ENCODE measurements around the gene LMO7.
"Not testable (repeated sequence)": the region's sequence is repeated elsewhere in the genome, so short reads cannot be mapped to it uniquely, and the experiment has no call there.

The LMO7 gene

GRCh38 chr13:75776550-75776949 is 140.4 kb downstream of the LMO7 start:
- H3K9ac ChIP-seq (ENCODE audit: low read length), result no peak overlapping the region

GRCh38 chr13:75779393-75779792 is 143.3 kb downstream of the LMO7 start:
- peaks cover 7% of the 10 kb centered on the region; the same call in 1 of the 2 replicates for H3K36me3 ChIP-seq (ENCODE audit: insufficient read depth, low read length)
- no peak overlapping the region for H3K27ac ChIP-seq (ENCODE audit: low read depth, low read length, poor library complexity, severe bottlenecking)
- no peaks in the 10 kb centered on the region for H3K27me3 ChIP-seq (ENCODE audit: insufficient read depth, low read length)
- H3K4me2 ChIP-seq (ENCODE audit: low read length), result no peak overlapping the region
- TF ChIP-seq CTCF (IDR thresholded peaks at IDR 0.05; ENCODE audit: low read length), result no peak
- TF ChIP-seq EZH2 (IDR thresholded peaks at IDR 0.05; ENCODE audit: borderline replicate concordance, low read length), result no peak
- no peaks in the 10 kb centered on the region for H4K20me1 ChIP-seq (ENCODE audit: insufficient read depth, low read length)
- no peaks in the 10 kb centered on the region for H3K9me3 ChIP-seq (ENCODE audit: low read length)
- H3F3A ChIP-seq (ENCODE audit: insufficient read depth, low read length), result no peaks in the 10 kb centered on the region
- no peaks in the 10 kb centered on the region for H3K4me1 ChIP-seq (ENCODE audit: insufficient read depth, low read length, severe bottlenecking)
- H3K9me2 ChIP-seq (ENCODE audit: low read depth, low read length), result no peaks in the 10 kb centered on the region
- H3K9ac ChIP-seq (ENCODE audit: low read length), result no peak overlapping the region
- H3K4me3 ChIP-seq (ENCODE audit: low read depth, low read length, poor library complexity, severe bottlenecking), result no peak overlapping the region
- no peaks in the 10 kb centered on the region for H3K79me2 ChIP-seq (ENCODE audit: insufficient read depth, low read length)
- H2AFZ ChIP-seq (ENCODE audit: low read length), result no peak overlapping the region

More at GRCh38 chr13:75776550-75776949, 140.4 kb downstream of the LMO7 start:
- no peak for TF ChIP-seq EZH2 (IDR thresholded peaks at IDR 0.05; ENCODE audit: borderline replicate concordance, low read length)
- TF ChIP-seq CTCF (IDR thresholded peaks at IDR 0.05; ENCODE audit: low read length), result no peak
- Histone ChIP-seq H3K27ac (ENCODE audit: low read depth, low read length, poor library complexity, severe bottlenecking) (no peak overlapping the region), H3F3A (ENCODE audit: insufficient read depth, low read length) (no peaks in the 10 kb centered on the region), H3K36me3 (ENCODE audit: insufficient read depth, low read length) (peaks cover 7% of the 10 kb centered on the region; the same call in 1 of the 2 replicates), H2AFZ (ENCODE audit: low read length) (no peak overlapping the region), H4K20me1 (ENCODE audit: insufficient read depth, low read length) (no peaks in the 10 kb centered on the region), H3K4me3 (ENCODE audit: low read depth, low read length, poor library complexity, severe bottlenecking) (no peak overlapping the region), H3K79me2 (ENCODE audit: insufficient read depth, low read length) (no peaks in the 10 kb centered on the region), H3K4me1 (ENCODE audit: insufficient read depth, low read length, severe bottlenecking) (no peaks in the 10 kb centered on the region), H3K27me3 (ENCODE audit: insufficient read depth, low read length) (no peaks in the 10 kb centered on the region), H3K9me2 (ENCODE audit: low read depth, low read length) (no peaks in the 10 kb centered on the region), H3K4me2 (ENCODE audit: low read length) (no peak overlapping the region), H3K9me3 (ENCODE audit: low read length) (no peaks in the 10 kb centered on the region)

GRCh38 chr13:75780103-75780502 is 144.0 kb downstream of the LMO7 start:
- H3K9me3 ChIP-seq (ENCODE audit: low read length); H3K4me1 ChIP-seq (ENCODE audit: insufficient read depth, low read length, severe bottlenecking); H4K20me1 ChIP-seq (ENCODE audit: insufficient read depth, low read length); H3F3A ChIP-seq (ENCODE audit: insufficient read depth, low read length); H3K9ac ChIP-seq (ENCODE audit: low read length); H3K27me3 ChIP-seq (ENCODE audit: insufficient read depth, low read length); H2AFZ ChIP-seq (ENCODE audit: low read length); H3K36me3 ChIP-seq (ENCODE audit: insufficient read depth, low read length); H3K4me2 ChIP-seq (ENCODE audit: low read length); H3K79me2 ChIP-seq (ENCODE audit: insufficient read depth, low read length); H3K27ac ChIP-seq (ENCODE audit: low read depth, low read length, poor library complexity, severe bottlenecking); H3K9me2 ChIP-seq (ENCODE audit: low read depth, low read length); H3K4me3 ChIP-seq (ENCODE audit: low read depth, low read length, poor library complexity, severe bottlenecking): not testable (repeated sequence)

- H3K4me3 ChIP-seq (ENCODE audit: low read depth, low read length, poor library complexity, severe bottlenecking), result no peak overlapping the region
- no peaks in the 10 kb centered on the region for H3F3A ChIP-seq (ENCODE audit: insufficient read depth, low read length)
- H3K9ac ChIP-seq (ENCODE audit: low read length), result no peak overlapping the region
- peaks cover 7% of the 10 kb centered on the region; the same call in 1 of the 2 replicates for H3K36me3 ChIP-seq (ENCODE audit: insufficient read depth, low read length)
- no peak overlapping the region for H2AFZ ChIP-seq (ENCODE audit: low read length)
- no peaks in the 10 kb centered on the region for H4K20me1 ChIP-seq (ENCODE audit: insufficient read depth, low read length)
- H3K27ac ChIP-seq (ENCODE audit: low read depth, low read length, poor library complexity, severe bottlenecking), result no peak overlapping the region
- H3K9me2 ChIP-seq (ENCODE audit: low read depth, low read length), result no peaks in the 10 kb centered on the region
- no peak overlapping the region for H3K4me2 ChIP-seq (ENCODE audit: low read length)
- no peaks in the 10 kb centered on the region for H3K79me2 ChIP-seq (ENCODE audit: insufficient read depth, low read length)
- H3K9me3 ChIP-seq (ENCODE audit: low read length), result no peaks in the 10 kb centered on the region
- no peaks in the 10 kb centered on the region for H3K27me3 ChIP-seq (ENCODE audit: insufficient read depth, low read length)
- TF ChIP-seq CTCF (IDR thresholded peaks at IDR 0.05; ENCODE audit: low read length), result no peak
- TF ChIP-seq EZH2 (IDR thresholded peaks at IDR 0.05; ENCODE audit: borderline replicate concordance, low read length), result no peak
- no peaks in the 10 kb centered on the region for H3K4me1 ChIP-seq (ENCODE audit: insufficient read depth, low read length, severe bottlenecking)
Observed at GRCh38 chr13:75782985-75783384, 146.9 kb downstream of the LMO7 start.
